Limb (tissue), 2 donors: ENCODE data around the gene CDK6.

ENCODE experiments used
- DNase-seq, 2 donors: peaks; one replicate each; pipeline ENCODE4 v3.0.0-alpha.2; 2016; ENCODE audit errors: extremely low spot score in 2 of 2

CDK6 gene

GRCh38 chr7:92647652-92648051 is 188.7 kb downstream of the CDK6 start:
- no peak for DNase-seq

- no peak for DNase-seq
These were observed 189.3 kb downstream of the CDK6 start for GRCh38 chr7:92647011-92647625.

- DNase-seq = no peak
These were observed 191.0 kb downstream of the CDK6 start for GRCh38 chr7:92645114-92646061.

- no peak for DNase-seq
These were observed 191.8 kb downstream of the CDK6 start for GRCh38 chr7:92644406-92645113.

GRCh38 chr7:92643821-92644220 is 192.6 kb downstream of the CDK6 start:
- no peak for DNase-seq

GRCh38 chr7:92641921-92642511 is 194.4 kb downstream of the CDK6 start:
- DNase-seq = no peak

- DNase-seq = no peak
These were observed 196.4 kb downstream of the CDK6 start for GRCh38 chr7:92639966-92640365.

- no peak for DNase-seq
These were observed 197.0 kb downstream of the CDK6 start for GRCh38 chr7:92639213-92639896.

GRCh38 chr7:92636018-92636560 is 200.3 kb downstream of the CDK6 start:
- no peak for DNase-seq

GRCh38 chr7:92635538-92635937 is 200.8 kb downstream of the CDK6 start:
- no peak for DNase-seq

GRCh38 chr7:92634924-92635519 is 201.4 kb downstream of the CDK6 start:
- no peak for DNase-seq

GRCh38 chr7:92634205-92634604 is 202.2 kb downstream of the CDK6 start:
- no peak for DNase-seq

- peak in 1 of 2 donors; percentile 68 for DNase-seq
These were observed 203.0 kb downstream of the CDK6 start for GRCh38 chr7:92633211-92633906.

- DNase-seq = no peak
These were observed 203.6 kb downstream of the CDK6 start for GRCh38 chr7:92632791-92633190.

- no peak for DNase-seq
These were observed 204.4 kb downstream of the CDK6 start for GRCh38 chr7:92631850-92632487.

- DNase-seq = no peak
These were observed 205.1 kb downstream of the CDK6 start for GRCh38 chr7:92631067-92631849.

- no peak for DNase-seq
These were observed 206.6 kb downstream of the CDK6 start for GRCh38 chr7:92629779-92630178.

- no peak for DNase-seq
These were observed 208.4 kb downstream of the CDK6 start for GRCh38 chr7:92627956-92628355.
